ENCODE measurements around the gene HSP90B1.

The HSP90B1 gene

DNA sequence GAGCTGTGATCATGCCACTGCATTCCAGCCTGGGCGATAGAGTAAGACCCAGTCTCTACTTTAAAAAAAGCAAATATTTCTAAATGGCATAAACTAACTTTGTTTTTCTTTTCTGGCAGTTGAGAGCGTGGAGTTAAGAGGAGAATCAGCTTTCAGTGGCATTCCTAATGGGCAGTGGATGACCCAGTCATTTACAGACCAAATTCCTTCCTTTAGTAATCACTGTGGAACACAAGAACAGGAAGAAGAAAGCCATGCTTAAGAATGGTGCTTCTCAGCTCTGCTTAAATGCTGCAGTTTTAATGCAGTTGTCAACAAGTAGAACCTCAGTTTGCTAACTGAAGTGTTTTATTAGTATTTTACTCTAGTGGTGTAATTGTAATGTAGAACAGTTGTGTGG lies 56.6 kb downstream of the HSP90B1 start:
- DNase-seq = no peak

DNA sequence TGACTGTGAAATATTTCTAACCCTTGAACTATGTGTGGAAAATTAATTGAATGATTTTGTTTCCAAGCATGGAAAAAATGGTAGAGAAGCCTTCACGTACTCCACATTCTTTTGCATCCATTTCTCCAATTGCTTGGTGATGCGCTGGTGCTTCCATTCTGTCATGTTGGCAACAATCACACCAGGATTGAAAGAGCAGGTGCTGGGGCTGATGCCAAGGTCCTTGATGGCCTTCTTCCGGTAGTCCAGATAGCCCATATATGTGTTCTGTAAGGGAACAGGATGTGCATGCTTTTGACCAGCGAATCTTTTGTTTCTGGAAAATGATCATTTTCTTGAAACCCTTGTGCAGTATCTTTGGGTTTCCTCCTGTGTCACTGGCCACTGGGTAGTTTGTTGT lies 64.0 kb downstream of the HSP90B1 start:
- no peak for DNase-seq

DNA sequence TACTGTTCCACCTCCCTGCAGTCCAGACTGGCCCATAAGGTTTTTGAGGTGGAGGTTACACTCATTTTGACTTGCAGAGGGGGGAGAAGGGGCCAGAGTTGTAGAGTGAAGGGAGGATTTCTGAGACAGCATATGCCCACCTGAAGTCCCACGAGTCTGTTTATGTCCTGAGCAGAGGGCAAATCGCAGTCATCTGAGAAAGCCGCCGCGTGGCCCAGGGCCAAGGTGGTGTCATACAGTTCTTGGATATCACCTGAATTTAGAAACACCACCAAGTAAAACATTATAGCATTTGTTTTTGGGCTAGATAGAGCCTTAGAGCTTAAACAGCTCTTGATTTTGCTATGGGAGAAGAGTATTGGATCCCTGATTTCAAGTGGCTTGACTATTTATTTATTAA lies 66.4 kb downstream of the HSP90B1 start:
- no peak for DNase-seq

DNA sequence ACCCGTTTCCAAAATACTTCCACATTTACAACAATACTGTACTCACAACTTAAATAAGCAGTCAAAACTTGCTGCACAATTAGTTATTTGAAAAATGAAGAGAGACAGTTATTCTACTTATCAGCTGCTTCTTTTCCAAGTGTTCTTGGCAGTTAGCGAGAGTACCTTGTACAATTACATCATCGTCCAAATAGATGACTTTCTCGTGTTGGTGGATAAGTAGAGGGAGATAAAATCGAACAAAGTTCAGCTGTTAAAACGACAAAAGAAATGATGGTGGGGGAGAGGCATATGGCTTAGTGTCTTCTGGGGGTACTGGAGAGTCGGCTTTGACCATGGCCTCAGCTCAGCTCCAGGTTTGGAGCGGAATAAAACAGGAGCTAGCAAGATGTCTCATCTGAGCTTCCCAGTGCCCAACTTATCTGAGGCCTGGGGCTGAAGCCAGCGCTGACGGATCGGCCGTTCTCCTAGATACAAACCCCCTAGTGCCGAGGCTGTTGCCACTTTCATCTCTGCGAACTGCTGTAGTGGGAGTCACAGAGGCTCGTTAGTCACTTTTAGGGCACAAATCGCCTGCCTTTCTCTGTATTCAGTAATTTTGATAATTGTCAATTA lies 67.2 kb downstream of the HSP90B1 start:
- DNase-seq = no peak

Data from hematopoietic multipotent progenitor cell treated with erythropoietin and hydrocortisone succinate and interleukin-3 and kit ligand, for 6 days (in vitro differentiated cells).